ENCODE measurements around the gene SPRR2D.

- no peak for TF ChIP-seq CTCF (IDR thresholded peaks at IDR 0.05; ENCODE audit: insufficient read depth, low read depth, low read length)
- TF ChIP-seq EZH2 (IDR thresholded peaks at IDR 0.05; ENCODE audit: insufficient read depth, low read length) = no peak
Measured at GRCh38 chr1:153040950-153041631, at the start of gene SPRR2D.

Measured in astrocyte (in vitro differentiated cells and primary cell).